Measurements from ENCODE around the gene IQGAP2.
"Not testable (repeated sequence)": the region's sequence is repeated elsewhere in the genome, so short reads cannot be mapped to it uniquely, and the experiment has no call there.

The IQGAP2 gene

DNA sequence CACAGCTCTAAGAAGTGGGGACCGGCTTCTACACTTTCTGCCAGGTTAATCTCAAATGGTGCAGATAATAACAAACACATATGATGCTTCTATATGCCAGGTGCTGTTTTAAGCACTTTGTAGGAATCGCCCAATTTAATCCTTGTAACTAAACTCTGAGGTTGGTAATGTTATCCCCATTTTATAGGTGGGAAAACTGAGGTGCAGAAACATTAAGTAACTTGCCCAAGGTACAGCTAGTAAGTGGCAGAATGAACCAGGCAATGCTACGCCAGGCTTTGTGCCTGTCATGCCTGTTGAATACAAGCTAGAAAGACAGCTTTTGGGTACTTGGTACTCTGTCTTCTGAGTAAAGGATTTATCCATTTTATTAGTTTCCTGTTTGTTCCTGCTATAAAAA, 19.7 kb downstream of the IQGAP2 start:
- in situ Hi-C loops (cut with MboI; ENCODE audit: low pct_unique_long_range_greater_than_20kb, low sequenced_read_pairs, unreplicated experiment) = no loop called here
- DNase-seq (ENCODE audit: low spot score) = no peak
- TF ChIP-seq CTCF (IDR thresholded peaks at IDR 0.05; ENCODE audit: extremely low read depth, insufficient read depth, missing control alignments) = no peak

- in situ Hi-C loops (cut with MboI; ENCODE audit: low pct_unique_long_range_greater_than_20kb, low sequenced_read_pairs, unreplicated experiment) = no loop called here
- no peak for TF ChIP-seq CTCF (IDR thresholded peaks at IDR 0.05; ENCODE audit: extremely low read depth, insufficient read depth, missing control alignments)
- no peak for DNase-seq (ENCODE audit: low spot score)
Measured at GRCh38 chr5:76425146-76425545, 22.1 kb downstream of the IQGAP2 start.

- in situ Hi-C loops (cut with MboI; ENCODE audit: low pct_unique_long_range_greater_than_20kb, low sequenced_read_pairs, unreplicated experiment) = no loop called here
- no peak for TF ChIP-seq CTCF (IDR thresholded peaks at IDR 0.05; ENCODE audit: extremely low read depth, insufficient read depth, missing control alignments)
- no peak for DNase-seq (ENCODE audit: low spot score)
Measured at GRCh38 chr5:76425928-76426804, 23.1 kb downstream of the IQGAP2 start.

GRCh38 chr5:76427206-76428140, 24.4 kb downstream of the IQGAP2 start:
- in situ Hi-C loops (cut with MboI; ENCODE audit: low pct_unique_long_range_greater_than_20kb, low sequenced_read_pairs, unreplicated experiment) = no loop called here
- no peak for TF ChIP-seq CTCF (IDR thresholded peaks at IDR 0.05; ENCODE audit: extremely low read depth, insufficient read depth, missing control alignments)
- DNase-seq (ENCODE audit: low spot score) = no peak

- DNase-seq (ENCODE audit: low spot score); in situ Hi-C loops (cut with MboI; ENCODE audit: low pct_unique_long_range_greater_than_20kb, low sequenced_read_pairs, unreplicated experiment): not testable (repeated sequence)
Measured at GRCh38 chr5:76428550-76428949, 25.5 kb downstream of the IQGAP2 start.

GRCh38 chr5:76433261-76433660, 30.2 kb downstream of the IQGAP2 start:
- no peak for TF ChIP-seq CTCF (IDR thresholded peaks at IDR 0.05; ENCODE audit: extremely low read depth, insufficient read depth, missing control alignments)
- in situ Hi-C loops (cut with MboI; ENCODE audit: low pct_unique_long_range_greater_than_20kb, low sequenced_read_pairs, unreplicated experiment) = no loop called here
- DNase-seq (ENCODE audit: low spot score) = no peak

GRCh38 chr5:76437507-76437906, 34.4 kb downstream of the IQGAP2 start:
- in situ Hi-C loops (cut with MboI; ENCODE audit: low pct_unique_long_range_greater_than_20kb, low sequenced_read_pairs, unreplicated experiment); DNase-seq (ENCODE audit: low spot score): not testable (repeated sequence)
